Measurements from ENCODE around the gene EBF4. TPM values are rescaled to one million over a fixed set of nuclear protein-coding genes. Genes with fewer than 3 reads are reported as not detected.

The EBF4 gene
- total and polyA plus RNA-seq, 2 donors (not counting 1 experiment from before 2014, with no cell fraction given), result 0.81 to 5.0 TPM

DNA sequence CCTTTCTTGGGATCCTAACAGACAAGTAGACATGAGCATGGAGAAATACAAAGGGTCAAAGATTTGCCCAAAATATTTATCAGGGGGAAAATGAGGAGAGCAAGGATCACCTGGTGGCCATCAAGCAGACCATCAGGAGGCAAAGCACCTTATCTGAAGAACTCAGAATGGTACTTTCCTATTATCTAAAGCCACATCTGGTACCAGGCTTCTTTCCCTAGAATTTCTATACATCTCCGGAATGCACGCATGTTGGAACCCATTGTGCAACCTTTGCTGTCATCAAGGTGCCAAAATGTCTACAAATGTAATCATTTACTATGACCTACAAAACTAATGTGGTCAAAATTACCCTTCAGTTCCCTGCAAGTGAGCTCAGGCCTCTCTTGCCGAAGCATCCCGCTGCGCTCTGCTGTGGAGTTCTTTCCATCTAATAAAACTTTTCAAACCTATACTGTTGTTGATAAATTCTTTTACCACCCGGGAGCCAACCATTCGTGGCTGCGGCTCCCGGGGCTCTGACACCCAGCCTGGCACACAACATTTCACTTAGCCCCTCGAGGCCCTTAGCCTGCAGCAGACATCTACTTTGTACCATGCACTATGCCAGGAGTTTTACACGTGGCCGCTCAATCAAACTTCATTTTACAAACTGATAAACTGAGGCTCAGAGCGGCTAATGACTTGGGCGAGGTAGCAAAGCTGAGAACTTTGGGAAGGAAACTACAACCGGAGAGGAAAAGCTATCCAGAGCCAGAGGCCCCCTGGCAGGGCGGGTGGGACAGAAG lies 111.7 kb downstream of the EBF4 start:
- no peaks in the 10 kb centered on the region for H3K36me3 ChIP-seq (replicated peaks in 1 of 2; ENCODE audit: control extremely low read depth in 1 of 2, control insufficient read depth in 1 of 2, extremely low read depth in 1 of 2, insufficient read depth in 2 of 2, low read length in 1 of 2)
- Mint-ChIP-seq H3K9me3 (ENCODE audit: insufficient read depth) (no peaks in the 10 kb centered on the region), H3K27ac (no peak overlapping the region), H3K4me1 (peaks cover 21% of the 10 kb centered on the region), H3K27me3 (peaks cover 68% of the 10 kb centered on the region), H3K4me3 (no peak overlapping the region)
- no peak overlapping the region for H2AFZ ChIP-seq (ENCODE audit: insufficient read depth, low read depth, low read length, poor library complexity, severe bottlenecking)
- no peaks in the 10 kb centered on the region for H4K20me1 ChIP-seq (ENCODE audit: control insufficient read depth, insufficient read depth, low read length, poor library complexity, severe bottlenecking)
- H3K9me3 ChIP-seq (ENCODE audit: control extremely low read depth in 1 of 3, control insufficient read depth in 2 of 3, insufficient read depth in 1 of 3, low read length in 2 of 3), result peaks cover 0 to 11% (median 0%) of the 10 kb centered on the region in 3 donors
- ChIA-PET CTCF (no interaction called here), POLR2A (no interaction called here)
- TF ChIP-seq EZH2 (IDR thresholded peaks at IDR 0.05; ENCODE audit: borderline replicate concordance, insufficient read depth, low read depth, low read length, poor library complexity, severe bottlenecking), result no peak
- no peak for TF ChIP-seq CTCF (IDR thresholded peaks at IDR 0.05)
- DNase-seq, result no peak
- no peak overlapping the region for H3K9ac ChIP-seq (ENCODE audit: low read length)
- ATAC-seq (ENCODE audit: low read depth), result no peak
- no peak overlapping the region for H3K4me2 ChIP-seq (replicated peaks; ENCODE audit: low read depth, low read length, poor library complexity, severe bottlenecking)
- H3K79me2 ChIP-seq (ENCODE audit: control insufficient read depth, insufficient read depth, low read length), result no peaks in the 10 kb centered on the region
- H3K4me3 ChIP-seq (ENCODE audit: control extremely low read depth in 1 of 5, extremely low read depth in 1 of 5, insufficient read depth in 1 of 5, low read depth in 2 of 5, low read length in 4 of 5), result no peak overlapping the region
- H3K27ac ChIP-seq (ENCODE audit: low read length in 2 of 2), result no peak overlapping the region
- 72% methylated on average over 15 of the region's 16 CpGs for WGBS (ENCODE audit: insufficient coverage)
- peaks cover 0 to 46% (median 15%) of the 10 kb centered on the region in 4 experiments for H3K27me3 ChIP-seq (replicated peaks in 1 of 4; ENCODE audit: control extremely low read depth in 1 of 4, control insufficient read depth in 3 of 4, insufficient read depth in 4 of 4, low read length in 3 of 4)
- H3K4me1 ChIP-seq (ENCODE audit: control insufficient read depth in 2 of 2, insufficient read depth in 2 of 2, low read length in 2 of 2), result peaks cover 20% of the 10 kb centered on the region in 2 donors
- intact Hi-C loops (cut with micrococcal nuclease), result no loop called here
